ENCODE data around the gene LRG1.

The LRG1 gene

DNA sequence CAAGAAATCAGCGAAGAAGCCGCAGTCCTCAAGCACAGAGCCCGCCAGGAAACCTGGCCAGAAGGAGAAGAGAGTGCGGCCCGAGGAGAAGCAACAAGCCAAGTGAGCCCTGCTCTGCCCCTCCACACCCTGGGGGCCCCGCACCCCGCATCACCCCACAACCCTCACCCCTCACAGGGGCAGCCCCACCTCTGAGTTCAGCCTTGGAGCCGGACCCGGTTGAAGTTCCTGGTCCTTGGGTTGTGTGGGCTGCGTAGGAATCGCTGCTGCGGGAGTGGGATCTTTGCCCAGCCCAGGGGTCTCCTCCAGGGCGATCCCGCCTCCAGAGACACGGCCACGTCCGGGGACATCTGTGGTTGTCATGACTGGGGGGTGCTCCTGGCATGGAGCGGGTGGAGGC, 43.5 kb downstream of the LRG1 start:
- DNase-seq (ENCODE audit: low read depth in 2 of 2, low spot score in 1 of 2) = no peak

DNA sequence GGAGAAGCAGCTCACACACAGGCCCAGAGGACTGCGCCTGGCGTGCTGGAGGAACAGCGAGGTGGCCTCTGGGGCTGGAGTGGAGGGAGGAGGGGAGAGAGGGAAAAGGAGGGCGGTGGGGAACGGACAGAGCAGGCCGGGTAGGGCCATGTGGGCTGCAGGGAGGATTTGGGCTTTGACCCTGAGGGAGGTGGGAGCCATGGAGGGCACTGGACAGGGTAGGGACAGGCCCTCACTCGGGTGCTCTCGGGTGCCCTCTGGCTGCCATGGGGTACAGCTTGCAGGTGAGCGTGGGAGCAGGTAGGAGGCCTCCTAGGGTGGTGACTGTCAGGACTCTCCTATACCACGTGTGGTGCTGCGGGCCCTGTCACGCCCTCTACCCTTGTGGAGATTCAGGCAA, 44.4 kb downstream of the LRG1 start:
- no peak for DNase-seq (ENCODE audit: low read depth in 2 of 2, low spot score in 1 of 2)

DNA sequence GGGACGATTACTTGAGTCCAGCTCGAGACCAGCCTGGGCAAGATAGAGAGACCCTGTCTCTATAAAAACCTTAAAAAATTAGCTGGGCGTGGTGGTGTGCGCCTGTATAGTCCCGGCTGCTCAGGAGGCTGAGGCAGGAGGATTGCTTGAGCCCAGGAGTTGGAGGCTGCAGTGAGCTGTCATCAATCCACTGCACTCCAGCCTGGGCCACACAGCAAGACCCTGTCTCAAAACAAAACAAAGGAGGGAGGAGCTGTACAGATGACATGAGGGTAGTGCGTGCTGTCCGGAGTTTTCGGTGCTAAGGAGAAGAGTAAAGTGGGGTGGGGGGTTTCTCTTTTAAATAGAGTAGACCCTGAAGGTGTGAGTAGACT, 45.2 kb downstream of the LRG1 start:
- no peak for DNase-seq (ENCODE audit: low read depth in 2 of 2, low spot score in 1 of 2)

DNA sequence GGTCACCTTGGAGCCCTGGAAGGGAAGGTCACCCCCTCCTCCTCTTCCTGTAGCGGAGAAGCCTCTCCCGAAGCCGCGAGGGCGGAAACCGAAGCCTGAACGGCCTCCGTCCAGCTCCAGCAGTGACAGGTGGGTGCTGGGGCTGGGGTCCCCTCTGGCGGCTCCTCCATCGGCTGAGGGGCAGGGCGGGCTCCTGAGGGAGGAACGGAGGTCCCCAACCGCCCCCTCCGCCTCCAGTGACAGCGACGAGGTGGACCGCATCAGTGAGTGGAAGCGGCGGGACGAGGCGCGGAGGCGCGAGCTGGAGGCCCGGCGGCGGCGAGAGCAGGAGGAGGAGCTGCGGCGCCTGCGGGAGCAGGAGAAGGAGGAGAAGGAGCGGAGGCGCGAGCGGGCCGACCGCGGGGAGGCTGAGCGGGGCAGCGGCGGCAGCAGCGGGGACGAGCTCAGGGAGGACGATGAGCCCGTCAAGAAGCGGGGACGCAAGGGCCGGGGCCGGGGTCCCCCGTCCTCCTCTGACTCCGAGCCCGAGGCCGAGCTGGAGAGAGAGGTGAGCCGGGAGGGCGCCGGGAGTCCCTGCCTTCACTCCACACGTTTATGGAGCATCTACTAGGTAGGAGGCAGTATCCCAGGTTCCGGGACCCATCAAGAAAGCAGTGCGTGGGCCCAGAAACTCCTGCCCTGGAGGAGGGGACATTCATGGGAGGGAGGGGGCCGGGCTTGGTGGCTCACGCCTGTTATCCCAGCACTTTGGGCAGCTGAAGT, 45.7 kb downstream of the LRG1 start:
- no peak for DNase-seq (ENCODE audit: low read depth in 2 of 2, low spot score in 1 of 2)

DNA sequence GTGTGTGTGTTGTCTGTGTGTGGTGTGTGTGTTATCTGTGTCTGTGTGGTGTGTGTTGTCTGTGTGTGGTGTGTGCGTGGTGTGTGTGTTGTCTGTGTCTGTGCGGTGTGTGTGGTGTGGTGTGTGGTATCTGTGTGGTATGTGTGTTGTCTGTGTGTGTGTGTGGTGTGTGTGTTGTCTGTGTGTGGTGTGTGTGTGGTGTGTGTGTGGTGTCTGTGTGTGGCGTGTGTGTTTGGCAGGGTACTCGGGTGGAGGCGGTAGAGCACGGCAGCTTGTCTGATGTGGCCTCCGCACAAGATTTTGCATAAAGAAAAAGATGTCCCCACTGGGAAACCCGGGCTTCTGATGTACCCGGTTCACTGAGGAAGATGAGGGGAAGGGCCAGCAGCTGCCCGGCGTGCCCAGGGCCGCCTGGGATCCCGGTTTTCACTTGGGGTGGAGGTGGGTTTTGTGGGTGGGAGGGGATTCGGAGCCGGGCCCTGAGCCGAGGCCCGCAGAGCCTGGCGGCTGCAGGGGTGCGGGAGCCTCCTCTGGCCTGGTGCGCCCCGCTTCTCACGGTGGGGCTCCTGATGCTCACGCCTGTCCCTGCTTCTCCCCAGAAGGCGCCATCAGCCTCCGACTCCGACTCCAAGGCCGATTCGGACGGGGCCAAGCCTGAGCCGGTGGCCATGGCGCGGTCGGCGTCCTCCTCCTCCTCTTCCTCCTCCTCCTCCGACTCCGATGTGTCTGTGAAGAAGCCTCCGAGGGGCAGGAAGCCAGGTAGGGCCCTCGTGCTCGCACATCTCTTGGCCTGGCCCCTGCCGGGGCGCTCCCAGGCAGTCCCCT, 46.5 kb downstream of the LRG1 start:
- no peak for DNase-seq (ENCODE audit: low read depth in 2 of 2, low spot score in 1 of 2)

DNA sequence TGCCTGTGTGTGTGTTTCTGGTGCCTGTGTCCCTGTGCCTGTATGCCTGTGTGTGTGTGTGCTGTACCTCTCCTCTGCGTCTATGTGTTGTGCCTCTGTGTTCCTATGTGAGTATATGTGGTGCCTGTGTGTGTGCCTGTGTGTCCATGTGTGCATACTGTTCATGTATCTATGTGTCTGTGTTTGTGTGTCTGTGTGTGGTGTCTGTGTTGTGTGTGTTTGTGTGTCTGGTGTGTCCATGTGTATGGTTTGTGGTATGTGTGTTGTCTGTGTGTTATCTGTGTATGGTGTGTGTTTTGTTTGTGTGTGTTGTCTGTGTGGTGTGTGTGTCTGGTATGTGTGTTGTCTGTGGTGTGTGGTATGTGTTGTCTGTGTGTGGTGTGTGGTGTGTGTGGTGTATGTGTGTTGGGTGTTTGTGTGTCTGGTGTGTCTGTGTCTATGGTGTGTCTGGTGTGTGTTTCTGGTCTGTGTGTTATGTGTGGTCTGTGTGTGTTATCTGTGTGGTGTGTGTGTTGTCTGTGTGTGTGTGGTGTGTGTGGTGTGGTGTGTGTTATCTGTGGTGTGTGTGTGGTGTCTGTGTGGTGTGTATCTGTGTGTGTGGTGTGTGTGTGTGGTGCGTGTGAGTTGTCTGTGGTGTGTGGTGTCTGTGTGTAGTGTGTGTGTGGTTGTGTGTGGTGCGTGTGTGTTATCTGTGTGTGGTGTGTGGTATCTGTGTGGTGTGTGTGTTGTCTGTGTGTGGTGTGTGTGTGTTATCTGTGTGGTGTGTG, 47.3 kb downstream of the LRG1 start:
- no peak for DNase-seq (ENCODE audit: low read depth in 2 of 2, low spot score in 1 of 2)

DNA sequence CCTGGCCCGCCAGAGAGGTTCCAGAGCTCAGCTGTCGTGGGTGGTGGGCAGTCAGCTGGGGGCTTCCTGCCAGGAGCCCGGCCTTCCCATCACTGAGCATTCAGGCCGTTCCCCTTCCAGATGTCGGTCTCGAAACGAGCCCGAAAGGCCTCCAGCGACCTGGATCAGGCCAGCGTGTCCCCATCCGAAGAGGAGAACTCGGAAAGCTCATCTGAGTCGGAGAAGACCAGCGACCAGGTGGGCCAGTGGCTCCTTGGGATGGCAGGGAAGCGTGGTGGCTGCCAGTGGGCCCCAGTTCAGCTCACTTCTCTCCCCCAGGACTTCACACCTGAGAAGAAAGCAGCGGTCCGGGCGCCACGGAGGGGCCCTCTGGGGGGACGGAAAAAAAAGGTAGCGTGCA, 48.4 kb downstream of the LRG1 start:
- DNase-seq (ENCODE audit: low read depth in 2 of 2, low spot score in 1 of 2) = no peak

DNA sequence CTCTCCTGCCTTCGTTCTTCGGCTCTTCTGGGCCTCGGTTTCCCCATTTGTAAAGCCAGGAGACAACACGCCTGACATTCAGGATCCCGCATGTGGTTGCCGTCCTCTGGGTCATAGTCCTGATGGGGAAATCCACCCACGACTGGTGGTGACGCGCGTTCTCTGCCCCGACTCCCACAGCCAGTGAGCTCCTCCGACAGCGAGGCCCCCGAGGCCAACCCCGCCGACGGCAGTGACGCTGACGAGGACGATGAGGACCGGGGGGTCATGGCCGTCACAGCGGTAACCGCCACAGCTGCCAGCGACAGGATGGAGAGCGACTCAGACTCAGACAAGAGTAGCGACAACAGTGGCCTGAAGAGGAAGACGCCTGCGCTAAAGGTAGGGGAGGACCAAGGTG, 51.3 kb downstream of the LRG1 start:
- no peak for DNase-seq (ENCODE audit: low read depth in 2 of 2, low spot score in 1 of 2)

DNA sequence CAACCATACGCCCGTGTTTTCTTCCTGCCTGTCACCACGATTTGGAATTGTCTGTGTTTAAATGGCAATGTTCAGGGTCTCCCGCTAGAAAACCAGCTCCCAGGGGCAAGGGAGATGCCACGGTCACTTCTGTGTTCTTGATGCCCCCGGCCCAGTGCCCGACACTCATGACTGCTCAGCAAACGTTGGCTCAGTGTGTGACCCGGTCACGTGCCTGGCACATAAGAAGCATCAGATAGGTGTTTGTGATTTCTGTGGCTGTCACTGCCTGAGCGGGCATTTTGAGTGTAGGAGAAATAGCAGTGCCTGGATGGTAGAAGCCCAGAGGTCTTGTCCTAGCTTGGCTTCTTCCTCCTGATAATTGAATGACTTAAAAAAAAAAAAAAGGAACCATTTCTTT, 52.3 kb downstream of the LRG1 start:
- no peak for DNase-seq (ENCODE audit: low read depth in 2 of 2, low spot score in 1 of 2)

All from stimulated activated CD8-positive, alpha-beta memory T cell treated with anti-CD3 and anti-CD28 coated beads, Interleukin-4, amount 100 ng/mL, for 1 hour (primary cell).